Naive thymus-derived CD4-positive, alpha-beta T cell (primary cell): ENCODE results near the gene CEP44. TPM values are rescaled to one million over a fixed set of nuclear protein-coding genes. Genes with fewer than 3 reads are reported as not detected.
"Not testable (repeated sequence)": the region's sequence is repeated elsewhere in the genome, so short reads cannot be mapped to it uniquely, and the experiment has no call there.

Source experiments
- ATAC-seq: fragments of 150-1000 bp; cut with Tn5 transposase; 2 replicates; pipeline ENCODE4 v1.10.0; 2021; ENCODE audit warnings: mild to moderate bottlenecking, moderate library complexity
- CTCF ChIA-PET: fragments of 350-600 bp; sonication (Branson Sonifier 250); formaldehyde crosslinking; loops from one replicate; lab custom pipeline; 2021; ENCODE audit warnings: antibody characterized with exemption; lab: Charles Lee
- POLR2A ChIA-PET: fragments of 350-600 bp; sonication (Branson Sonifier 250); formaldehyde crosslinking; loops from one replicate; lab custom pipeline; 2021; ENCODE audit warnings: antibody characterized with exemption, inconsistent platforms; lab: Charles Lee
- DNase-seq, 9 donors: peaks; one replicate each; pipeline versions ENCODE4 v3.0.0 to v3.0.0-alpha.2; 2020 to 2022; ENCODE audit warnings: mixed read lengths in 1 of 9
- H3K27ac ChIP-seq: one replicate; pipeline ENCODE4 v1.7.0; 2013; ENCODE audit warnings: mild to moderate bottlenecking, low read depth, low read length, moderate library complexity
- H3K27me3 ChIP-seq, 2 donors: one replicate each; pipeline ENCODE4 v1.7.0; 2013; ENCODE audit warnings: low read length in 2 of 2, mild to moderate bottlenecking in 2 of 2, moderate library complexity in 2 of 2; ENCODE audit not compliant: control insufficient read depth in 2 of 2, insufficient read depth in 2 of 2
- H3K36me3 ChIP-seq, 3 experiments: 1 replicate in 2 of 3; 2 replicates in 1 of 3; pipeline ENCODE4 v1.7.0; 2013; ENCODE audit warnings: low read length in 3 of 3, mild to moderate bottlenecking in 3 of 3, moderate library complexity in 1 of 3; ENCODE audit not compliant: insufficient read depth in 3 of 3, control insufficient read depth in 2 of 3
- H3K4me1 ChIP-seq, 2 donors: one replicate each; pipeline ENCODE4 v1.7.0; 2013; ENCODE audit warnings: low read length in 2 of 2, mild to moderate bottlenecking in 2 of 2, moderate library complexity in 1 of 2; ENCODE audit not compliant: control insufficient read depth in 2 of 2, insufficient read depth in 2 of 2
- H3K4me3 ChIP-seq: 2 replicates; pipeline ENCODE4 v1.7.0; 2013; ENCODE audit warnings: mild to moderate bottlenecking, low read length
- H3K9me3 ChIP-seq, 3 experiments: 1 replicate in 2 of 3; 2 replicates in 1 of 3; pipeline ENCODE4 v1.7.0; 2013; ENCODE audit warnings: low read length in 3 of 3; ENCODE audit not compliant: control insufficient read depth in 2 of 3
- H3K27ac Mint-ChIP-seq, 9 donors: one replicate each; pipeline ENCODE4 v1.8.0; 2020 to 2022; ENCODE audit warnings: mixed read lengths in 9 of 9, mild to moderate bottlenecking in 8 of 9, moderate library complexity in 5 of 9, inconsistent platforms in 2 of 9
- H3K27me3 Mint-ChIP-seq, 5 donors: one replicate each; pipeline ENCODE4 v1.8.0; 2021 to 2022; ENCODE audit warnings: mixed read lengths in 5 of 5, mild to moderate bottlenecking in 1 of 5
- H3K36me3 Mint-ChIP-seq, 5 donors: one replicate each; pipeline ENCODE4 v1.8.0; 2020 to 2022; ENCODE audit warnings: mixed read lengths in 5 of 5, mild to moderate bottlenecking in 3 of 5, inconsistent platforms in 1 of 5
- H3K4me1 Mint-ChIP-seq, 7 donors: one replicate each; pipeline ENCODE4 v1.8.0; 2020 to 2022; ENCODE audit warnings: mixed read lengths in 7 of 7, mild to moderate bottlenecking in 3 of 7, inconsistent platforms in 1 of 7
- H3K4me3 Mint-ChIP-seq, 10 donors: one replicate each; pipeline ENCODE4 v1.8.0; 2020 to 2022; ENCODE audit warnings: mild to moderate bottlenecking in 10 of 10, mixed read lengths in 10 of 10, moderate library complexity in 6 of 10, inconsistent platforms in 2 of 10
- H3K9me3 Mint-ChIP-seq, 11 donors: one replicate each; pipeline ENCODE4 v1.8.0; 2020 to 2022; ENCODE audit warnings: mixed read lengths in 11 of 11, mild to moderate bottlenecking in 4 of 11, inconsistent platforms in 1 of 11, moderate library complexity in 1 of 11
- intact Hi-C, 2 donors: fragments of 100-400 bp; cut with micrococcal nuclease; formaldehyde crosslinking; loops; one replicate each; pipeline ENCODE4 v1.15.1; 2023
- polyA plus RNA-seq, 2 donors: library from polyadenylated mRNA; unstranded; fragments of 300-500 nt; fragmentation: Illumina TruSeq; gene quantifications; one replicate each; pipeline ENCODE4 v1.2.3, GENCODE V29; 2021
- total RNA-seq, 6 experiments: library from RNA in 5 of 6; stranded (reverse) in 5 of 6; gene quantifications; 1 replicate in 5 of 6; 2 replicates in 1 of 6; pipeline ENCODE4 v1.2.3 and lab custom pipeline; 2021 to 2026

CEP44 gene
- total and polyA plus RNA-seq, 7 experiments from 2014 or later: 6.4 to 28.2 (median 18.0) TPM

- intact Hi-C loops, POLR2A ChIA-PET, H3K27ac ChIP-seq, H3K27me3 ChIP-seq, ATAC-seq, H3K27me3 Mint-ChIP-seq, H3K4me3 ChIP-seq, H3K9me3 ChIP-seq, H3K27ac Mint-ChIP-seq, H3K4me3 Mint-ChIP-seq, DNase-seq, CTCF ChIA-PET, H3K4me1 ChIP-seq: not testable (repeated sequence)
- Mint-ChIP-seq H3K36me3 (peaks cover 16 to 62% (median 57%) of the 10 kb centered on the region in 5 donors), H3K9me3 (peaks cover 3 to 44% (median 17%) of the 10 kb centered on the region in 11 donors), H3K4me1 (peaks cover 6 to 34% (median 18%) of the 10 kb centered on the region in 7 donors)
- H3K36me3 ChIP-seq: peaks cover 0 to 17% (median 0%) of the 10 kb centered on the region in 3 experiments
Observed at GRCh38 chr4:174295142-174295541, 11.4 kb downstream of the CEP44 start.

DNA sequence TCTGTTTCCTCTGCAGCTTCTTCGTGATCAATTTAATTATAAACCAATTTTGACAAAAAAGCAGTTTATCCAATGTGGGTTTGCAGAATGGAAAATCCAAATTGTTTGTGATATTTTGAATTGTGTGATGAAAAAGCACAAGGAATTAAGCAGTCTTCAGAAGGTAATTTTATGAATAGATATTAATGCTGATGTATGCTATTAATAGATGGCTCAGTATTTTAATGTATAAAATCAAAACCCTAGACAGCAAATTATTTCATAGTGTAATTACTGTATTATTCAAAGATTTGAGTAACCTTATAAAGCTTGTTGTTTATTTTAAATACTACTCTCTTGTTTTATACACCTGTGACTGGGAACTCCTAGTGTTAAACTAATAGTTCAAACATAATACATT is 20.0 kb downstream of the CEP44 start:
- no peak overlapping the region for H3K4me3 Mint-ChIP-seq
- H3K9me3 Mint-ChIP-seq: no peaks in the 10 kb centered on the region
- H3K4me3 ChIP-seq: no peak overlapping the region
- no peaks in the 10 kb centered on the region for H3K9me3 ChIP-seq
- ChIA-PET CTCF (no interaction called here), POLR2A (interaction anchor here (0.6 kb wide), 1 partner anchor 1119 kb away, joined by 4 read pairs; no protein-coding TSS in a partner anchor)
- H3K4me1 ChIP-seq: no peaks in the 10 kb centered on the region
- peaks cover 0 to 28% (median 4%) of the 10 kb centered on the region in 3 experiments for H3K36me3 ChIP-seq
- H3K27me3 ChIP-seq: no peaks in the 10 kb centered on the region
- ATAC-seq (no peak), DNase-seq (no peak)
- no peak overlapping the region for H3K27ac ChIP-seq
- peaks cover 15 to 53% (median 37%) of the 10 kb centered on the region in 5 donors for H3K36me3 Mint-ChIP-seq
- peaks cover 0 to 15% (median 8%) of the 10 kb centered on the region in 7 donors for H3K4me1 Mint-ChIP-seq
- H3K27me3 Mint-ChIP-seq: no peaks in the 10 kb centered on the region
- intact Hi-C loops: loop anchor here in 1 of 2 donors (2.0 kb wide), 1 partner anchor 15 kb away; no protein-coding TSS in a partner anchor
- H3K27ac Mint-ChIP-seq: no peak overlapping the region

DNA sequence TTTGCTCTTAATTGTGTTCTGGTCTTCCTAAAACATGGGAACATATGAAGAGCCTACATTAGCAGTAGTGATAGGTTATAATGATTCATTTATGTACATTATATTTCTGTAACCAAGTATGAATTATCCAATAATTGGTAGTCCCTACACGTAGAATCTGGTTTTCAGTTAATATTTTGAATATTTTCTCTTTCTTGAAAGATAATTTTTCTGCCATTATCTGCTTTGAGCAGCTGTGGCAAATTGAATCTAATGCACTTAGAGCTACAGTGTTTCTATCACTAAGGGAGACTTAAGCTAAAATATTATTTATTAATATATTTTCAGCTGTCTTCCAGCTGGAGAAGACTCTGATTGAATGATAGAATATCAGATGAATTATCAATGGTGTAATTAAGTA is 21.0 kb downstream of the CEP44 start:
- Histone ChIP-seq H3K36me3 (peaks cover 0 to 22% (median 9%) of the 10 kb centered on the region in 3 experiments), H3K4me3 (no peak overlapping the region), H3K27ac (no peak overlapping the region), H3K9me3 (no peaks in the 10 kb centered on the region), H3K27me3 (no peaks in the 10 kb centered on the region), H3K4me1 (no peaks in the 10 kb centered on the region)
- Mint-ChIP-seq H3K36me3 (peaks cover 13 to 51% (median 37%) of the 10 kb centered on the region in 5 donors), H3K27ac (no peak overlapping the region), H3K4me3 (no peak overlapping the region), H3K27me3 (no peaks in the 10 kb centered on the region), H3K9me3 (no peaks in the 10 kb centered on the region), H3K4me1 (peaks cover 0 to 13% (median 8%) of the 10 kb centered on the region in 7 donors)
- ATAC-seq (no peak), DNase-seq (no peak)
- intact Hi-C loops: no loop called here
- ChIA-PET CTCF (no interaction called here), POLR2A (interaction anchor here (0.6 kb wide), 1 partner anchor 45 kb away, joined by 3 read pairs; no protein-coding TSS in a partner anchor)

DNA sequence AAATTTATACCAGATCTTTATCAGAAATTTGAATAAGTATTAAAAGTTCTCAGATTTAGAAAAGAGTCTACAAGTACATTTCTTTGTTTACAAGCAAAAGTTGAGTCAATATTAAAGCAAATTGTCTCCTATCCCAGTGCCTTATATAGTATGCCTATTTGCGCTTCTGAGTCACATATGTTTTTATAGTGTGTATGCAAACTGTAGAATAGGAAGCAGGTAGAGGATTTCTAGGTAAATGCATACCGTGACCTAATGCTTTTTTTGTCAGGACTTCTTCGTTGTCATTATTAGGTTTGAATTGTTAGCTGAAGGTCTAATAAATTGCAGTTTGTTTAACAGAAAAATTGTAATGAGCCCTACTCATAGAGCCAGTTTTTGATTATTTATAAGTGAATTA is 22.2 kb downstream of the CEP44 start:
- Histone ChIP-seq H3K27me3 (no peaks in the 10 kb centered on the region), H3K27ac (no peak overlapping the region), H3K4me3 (no peak overlapping the region), H3K9me3 (no peaks in the 10 kb centered on the region), H3K4me1 (no peaks in the 10 kb centered on the region), H3K36me3 (peaks cover 0 to 14% (median 9%) of the 10 kb centered on the region in 3 experiments)
- H3K9me3 Mint-ChIP-seq: no peaks in the 10 kb centered on the region
- H3K4me1 Mint-ChIP-seq: peaks cover 0 to 3% (median 2%) of the 10 kb centered on the region in 7 donors
- no peak overlapping the region for H3K4me3 Mint-ChIP-seq
- H3K27ac Mint-ChIP-seq: no peak overlapping the region
- ChIA-PET POLR2A (no interaction called here), CTCF (no interaction called here)
- ATAC-seq (no peak), DNase-seq (no peak)
- H3K27me3 Mint-ChIP-seq: no peaks in the 10 kb centered on the region
- intact Hi-C loops: no loop called here
- peaks cover 8 to 40% (median 27%) of the 10 kb centered on the region in 5 donors for H3K36me3 Mint-ChIP-seq

DNA sequence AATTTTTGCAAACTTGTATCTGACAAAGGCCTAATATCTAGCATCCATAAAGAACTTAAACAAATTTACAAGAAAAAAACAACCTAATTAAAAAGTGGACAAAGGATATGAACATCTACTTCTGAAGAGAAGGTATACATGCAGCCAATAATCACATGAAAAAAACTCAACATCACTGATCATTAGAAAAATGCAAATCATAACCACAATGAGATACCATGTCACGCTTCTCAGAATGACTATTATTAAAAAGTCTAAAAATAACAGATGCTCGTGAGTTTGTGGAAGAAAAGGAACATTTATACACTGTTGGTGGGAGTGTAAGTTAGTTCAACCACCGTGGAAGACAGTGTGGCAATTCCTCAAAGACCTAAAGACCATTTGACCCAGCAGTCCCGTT is 24.0 kb downstream of the CEP44 start:
- no peak overlapping the region for H3K27ac ChIP-seq
- no peaks in the 10 kb centered on the region for H3K9me3 ChIP-seq
- H3K36me3 Mint-ChIP-seq: peaks cover 11 to 36% (median 26%) of the 10 kb centered on the region in 5 donors
- no peaks in the 10 kb centered on the region for H3K27me3 Mint-ChIP-seq
- no peak overlapping the region for H3K4me3 ChIP-seq
- no peaks in the 10 kb centered on the region for H3K4me1 ChIP-seq
- intact Hi-C loops: no loop called here
- no peak overlapping the region for H3K4me3 Mint-ChIP-seq
- ChIA-PET POLR2A (no interaction called here), CTCF (no interaction called here)
- no peaks in the 10 kb centered on the region for H3K9me3 Mint-ChIP-seq
- H3K27me3 ChIP-seq: no peaks in the 10 kb centered on the region
- H3K36me3 ChIP-seq: peaks cover 0 to 10% (median 9%) of the 10 kb centered on the region in 3 experiments
- ATAC-seq: no peak
- H3K4me1 Mint-ChIP-seq: peaks cover 0 to 5% (median under 1%) of the 10 kb centered on the region in 7 donors
- no peak for DNase-seq
- H3K27ac Mint-ChIP-seq: no peak overlapping the region

GRCh38 chr4:174312993-174313392 is 29.3 kb downstream of the CEP44 start:
- CTCF ChIA-PET: no interaction called here
- ATAC-seq: no peak
- intact Hi-C loops: loop anchor here in 1 of 2 donors (10.0 kb wide), 1 partner anchor 808 kb away; no protein-coding TSS in a partner anchor
- Mint-ChIP-seq H3K36me3 (peaks cover 6 to 29% (median 19%) of the 10 kb centered on the region in 5 donors), H3K9me3 (no peaks in the 10 kb centered on the region), H3K27me3 (no peaks in the 10 kb centered on the region), H3K4me1 (peaks cover 0 to 8% (median 4%) of the 10 kb centered on the region in 7 donors), H3K27ac (peak overlapping the region in 3 of 9 donors; percentile 10 to 34 (median 32)), H3K4me3 (no peak overlapping the region)
- H3K36me3 ChIP-seq: peaks cover 5 to 15% (median 10%) of the 10 kb centered on the region in 3 experiments
- H3K27me3 ChIP-seq: no peaks in the 10 kb centered on the region
- no peak overlapping the region for H3K27ac ChIP-seq
- no peaks in the 10 kb centered on the region for H3K4me1 ChIP-seq
- H3K4me3 ChIP-seq: no peak overlapping the region
- no peak for DNase-seq
- H3K9me3 ChIP-seq: no peaks in the 10 kb centered on the region
- POLR2A ChIA-PET: no interaction called here

GRCh38 chr4:174314274-174314673 is 30.6 kb downstream of the CEP44 start:
- intact Hi-C loops: loop anchor here in 1 of 2 donors (10.0 kb wide), 1 partner anchor 809 kb away; no protein-coding TSS in a partner anchor
- Mint-ChIP-seq H3K27ac (peak overlapping the region in 1 of 9 donors; percentile 2), H3K4me1 (peaks cover 0 to 8% (median 4%) of the 10 kb centered on the region in 7 donors), H3K9me3 (no peaks in the 10 kb centered on the region), H3K4me3 (no peak overlapping the region), H3K27me3 (no peaks in the 10 kb centered on the region), H3K36me3 (peaks cover 0 to 21% (median 8%) of the 10 kb centered on the region in 5 donors)
- Histone ChIP-seq H3K4me1 (no peaks in the 10 kb centered on the region), H3K36me3 (peaks cover under 1 to 12% (median 10%) of the 10 kb centered on the region in 3 experiments), H3K4me3 (no peak overlapping the region), H3K27ac (no peak overlapping the region), H3K9me3 (no peaks in the 10 kb centered on the region), H3K27me3 (no peaks in the 10 kb centered on the region)
- no peak for ATAC-seq
- ChIA-PET CTCF (no interaction called here), POLR2A (no interaction called here)
- DNase-seq: no peak
